OCI-LY3 (cell line): ENCODE results near the gene PEX7.

Source experiments
- EZH2phosphoT487 ChIP-seq: fragments of 200-600 bp; shearing (Covaris generic); IDR thresholded peaks from 2 replicates; pipeline ENCODE4 v1.6.1; 2018; ENCODE audit warnings: antibody characterized with exemption, mixed run types, low read depth
- TF ChIP-seq, protein P1 (sequence below): fragments of 200-600, 300-600 bp; sonication (generic); IDR thresholded peaks from 2 replicates; pipeline ENCODE4 v1.5.1; 2014; ENCODE audit warnings: antibody characterized with exemption, low read length, low read depth

DNA sequence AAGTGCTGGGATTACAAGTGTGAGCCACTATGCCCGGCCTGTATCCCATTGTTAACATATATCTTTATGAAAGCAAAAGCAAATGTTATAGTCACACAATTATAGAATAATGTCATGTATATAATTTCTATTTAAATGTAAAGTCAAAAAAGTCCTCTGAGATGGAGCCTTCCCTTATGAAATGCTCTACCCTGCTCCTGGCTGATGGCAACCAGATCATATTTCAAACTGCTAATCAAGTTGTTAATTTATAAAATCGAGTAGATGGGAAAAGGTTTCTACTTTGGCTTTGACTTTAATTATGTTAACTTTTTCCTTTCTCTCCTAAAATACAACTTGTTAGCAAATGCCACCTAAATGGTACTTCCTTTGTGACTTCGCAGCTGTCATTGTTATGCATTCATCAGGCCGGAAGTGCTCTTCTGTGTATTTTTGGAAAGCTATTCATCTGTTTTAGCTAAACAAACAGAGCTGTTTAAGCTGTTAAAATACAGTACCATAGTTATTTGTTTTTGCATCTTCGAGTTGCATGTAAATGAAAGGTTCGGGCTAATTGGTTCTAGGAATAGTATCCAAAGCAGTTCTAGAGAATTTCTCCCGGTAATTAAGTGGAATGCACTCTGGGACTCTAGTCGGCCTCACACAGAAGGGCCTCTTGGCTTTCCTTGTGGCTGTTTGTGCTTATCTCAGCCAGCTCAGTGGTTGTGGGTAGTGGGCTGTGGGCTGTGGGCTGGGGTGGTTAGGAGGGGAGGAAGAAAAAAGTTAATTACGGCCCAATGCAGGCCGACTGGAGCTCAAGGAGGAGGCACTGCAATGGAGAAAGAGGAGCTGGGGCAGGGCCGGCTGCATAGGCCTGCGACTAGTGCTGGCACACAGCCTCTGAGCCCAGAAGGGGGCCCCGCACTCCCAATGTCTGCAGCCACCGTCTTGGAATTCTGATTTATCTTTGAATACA is 134.5 kb downstream of the PEX7 start:
- TF ChIP-seq, protein P1, sequence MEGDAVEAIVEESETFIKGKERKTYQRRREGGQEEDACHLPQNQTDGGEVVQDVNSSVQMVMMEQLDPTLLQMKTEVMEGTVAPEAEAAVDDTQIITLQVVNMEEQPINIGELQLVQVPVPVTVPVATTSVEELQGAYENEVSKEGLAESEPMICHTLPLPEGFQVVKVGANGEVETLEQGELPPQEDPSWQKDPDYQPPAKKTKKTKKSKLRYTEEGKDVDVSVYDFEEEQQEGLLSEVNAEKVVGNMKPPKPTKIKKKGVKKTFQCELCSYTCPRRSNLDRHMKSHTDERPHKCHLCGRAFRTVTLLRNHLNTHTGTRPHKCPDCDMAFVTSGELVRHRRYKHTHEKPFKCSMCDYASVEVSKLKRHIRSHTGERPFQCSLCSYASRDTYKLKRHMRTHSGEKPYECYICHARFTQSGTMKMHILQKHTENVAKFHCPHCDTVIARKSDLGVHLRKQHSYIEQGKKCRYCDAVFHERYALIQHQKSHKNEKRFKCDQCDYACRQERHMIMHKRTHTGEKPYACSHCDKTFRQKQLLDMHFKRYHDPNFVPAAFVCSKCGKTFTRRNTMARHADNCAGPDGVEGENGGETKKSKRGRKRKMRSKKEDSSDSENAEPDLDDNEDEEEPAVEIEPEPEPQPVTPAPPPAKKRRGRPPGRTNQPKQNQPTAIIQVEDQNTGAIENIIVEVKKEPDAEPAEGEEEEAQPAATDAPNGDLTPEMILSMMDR: no peak
- no peak for TF ChIP-seq EZH2phosphoT487
